K562 (cell line): ENCODE measurements around the gene MYBL2. TPM values are rescaled to one million over a fixed set of nuclear protein-coding genes. Genes with fewer than 3 reads are reported as not detected.

Experiments used
- ATAC-seq: fragments of 200-7000 bp; cut with Tn5 transposase; 3 replicates; pipeline ENCODE4 v1.9.1; 2020; ENCODE audit warnings: moderate library complexity
- BruUV-seq: library from RNA; stranded (reverse); fragments of 400-500 nt; replicated peaks from 2 replicates; lab custom pipeline; 2021; lab: Mats Ljungman, UMichigan
- CTCF ChIA-PET: fragments of 300-600 bp; formaldehyde crosslinking; extraction: SDS; loops from one replicate; lab custom pipeline; 2021; ENCODE audit warnings: low intra/inter-chr PET ratio; lab: Yijun Ruan, JAX
- POLR2A ChIA-PET: fragments of 300-600, 350-650 bp; sonication (Branson Sonifier 250); formaldehyde crosslinking; extraction: SDS; loops from one replicate; lab custom pipeline; 2021; ENCODE audit warnings: antibody characterized with exemption, inconsistent platforms; lab: Yijun Ruan, JAX
- DNase-seq, 4 experiments: peaks; one replicate each; pipeline versions ENCODE4 v3.0.0 to v3.0.0-alpha.2; 2011 to 2018; ENCODE audit warnings: low spot score in 3 of 4, mixed read lengths in 3 of 4; ENCODE audit errors: extremely low read depth in 1 of 4
- FAIRE-seq: peaks from 2 replicates; lab custom pipeline; 2011; peaks lifted over from hg19 to GRCh38; lab: Jason Lieb, UNC
- H2AFZ ChIP-seq: 2 replicates; pipeline ENCODE4 v1.6.0; 2011; ENCODE audit warnings: low read depth, low read length, control low read depth, inconsistent platforms
- H3K27ac ChIP-seq: fragments of 200-600 bp; 3 replicates; pipeline ENCODE4 v1.8.0; 2011; ENCODE audit warnings: low read depth, mild to moderate bottlenecking, control low read depth, inconsistent platforms, low read length, moderate library complexity, mixed read lengths; ENCODE audit errors: extremely low read depth
- H3K27me3 ChIP-seq, 2 experiments: fragments of 300-600 bp in 1 of 2; 2 replicates in 1 of 2; 3 replicates in 1 of 2; pipeline versions ENCODE4 v1.6.0 to v1.8.0; 2011; ENCODE audit warnings: inconsistent platforms in 2 of 2, low read length in 2 of 2, mild to moderate bottlenecking in 1 of 2, mixed read lengths in 1 of 2, moderate library complexity in 1 of 2; ENCODE audit not compliant: control insufficient read depth in 2 of 2, insufficient read depth in 2 of 2
- H3K36me3 ChIP-seq: fragments of 300-600 bp; 3 replicates; pipeline ENCODE4 v1.8.0; 2011; ENCODE audit warnings: mild to moderate bottlenecking, low read length, inconsistent platforms; ENCODE audit not compliant: control insufficient read depth, insufficient read depth
- H3K4me1 ChIP-seq, 2 experiments: fragments of 200-600 bp in 1 of 2; replicated peaks in 1 of 2; 2 replicates in 1 of 2; 3 replicates in 1 of 2; pipeline versions ENCODE4 v1.5.1 to v1.8.0; 2011; ENCODE audit warnings: inconsistent platforms in 2 of 2, low read length in 2 of 2, mild to moderate bottlenecking in 1 of 2, mixed read lengths in 1 of 2, moderate library complexity in 1 of 2; ENCODE audit not compliant: control insufficient read depth in 2 of 2, insufficient read depth in 2 of 2
- H3K4me2 ChIP-seq: 2 replicates; pipeline ENCODE4 v1.6.1; 2011; ENCODE audit warnings: low read length, control low read depth, inconsistent platforms, mixed read lengths; ENCODE audit not compliant: insufficient read depth
- H3K4me3 ChIP-seq: fragments of 200-600 bp; sonication (generic), shearing (Covaris generic); 2 replicates; pipeline ENCODE4 v1.5.1; 2016; ENCODE audit warnings: control low read depth, inconsistent platforms
- H3K79me2 ChIP-seq: fragments of 200-600 bp; 3 replicates; pipeline ENCODE4 v1.8.0; 2011; ENCODE audit warnings: low read length, inconsistent platforms; ENCODE audit not compliant: control insufficient read depth, insufficient read depth
- H3K9ac ChIP-seq, 2 experiments: 2 replicates each; pipeline versions ENCODE4 v1.6.0 to v1.6.1; 2011; ENCODE audit warnings: low read depth in 2 of 2, low read length in 2 of 2, control low read depth in 1 of 2, inconsistent platforms in 1 of 2, mild to moderate bottlenecking in 1 of 2, mixed read lengths in 1 of 2; ENCODE audit not compliant: insufficient read depth in 1 of 2
- H3K9me1 ChIP-seq: one replicate; pipeline ENCODE4 v1.6.0; 2011; ENCODE audit warnings: inconsistent platforms, mild to moderate bottlenecking, low read length, moderate library complexity; ENCODE audit not compliant: control insufficient read depth, insufficient read depth
- H3K9me3 ChIP-seq: replicated peaks from 2 replicates; pipeline ENCODE4 v1.5.1; 2011; ENCODE audit warnings: low read depth, low read length, inconsistent platforms; ENCODE audit not compliant: control insufficient read depth, insufficient read depth
- H4K20me1 ChIP-seq: replicated peaks from 2 replicates; pipeline ENCODE4 v1.6.1; 2011; ENCODE audit warnings: low read length, inconsistent platforms, mixed read lengths; ENCODE audit not compliant: control insufficient read depth, insufficient read depth
- ASH1L ChIP-seq: fragments of 450-650 bp; IDR thresholded peaks from 2 replicates; pipeline ENCODE4 v1.6.1; 2018; ENCODE audit warnings: borderline replicate concordance, mild to moderate bottlenecking, low read depth; ENCODE audit not compliant: partially characterized antibody
- HDAC8 ChIP-seq: fragments of 450-650 bp; IDR thresholded peaks from 2 replicates; pipeline ENCODE4 v1.6.1; 2016; ENCODE audit warnings: mild to moderate bottlenecking, missing genetic modification characterization, moderate library complexity, missing compliant biosample characterization
- HNRNPK ChIP-seq: fragments of 200-400 bp; formaldehyde crosslinking; IDR thresholded peaks from one replicate; pipeline ENCODE4 v1.6.1; 2018; ENCODE audit warnings: mild to moderate bottlenecking, low read depth, low read length; ENCODE audit not compliant: poor library complexity, severe bottlenecking
- HNRNPL ChIP-seq: fragments of 200-400 bp; formaldehyde crosslinking; IDR thresholded peaks from 2 replicates; pipeline ENCODE4 v1.6.1; 2017; ENCODE audit warnings: low read depth, mild to moderate bottlenecking, low read length
- LARP7 ChIP-seq: fragments of 450-650 bp; IDR thresholded peaks from 2 replicates; pipeline ENCODE4 v1.6.1; 2016
- LEF1 ChIP-seq: fragments of 450-650 bp; IDR thresholded peaks from 2 replicates; pipeline ENCODE4 v1.6.1; 2016; ENCODE audit warnings: mild to moderate bottlenecking
- RBFOX2 ChIP-seq: fragments of 200-400 bp; formaldehyde crosslinking; IDR thresholded peaks from 2 replicates; pipeline ENCODE4 v1.6.1; 2017; ENCODE audit warnings: low read depth, mild to moderate bottlenecking, low read length, moderate library complexity
- RBM22 ChIP-seq: fragments of 200-400 bp; formaldehyde crosslinking; IDR thresholded peaks from 2 replicates; pipeline ENCODE4 v1.6.1; 2018; ENCODE audit warnings: low read length, low read depth; ENCODE audit not compliant: poor library complexity, severe bottlenecking
- RBM25 ChIP-seq: fragments of 200-400 bp; formaldehyde crosslinking; IDR thresholded peaks from 2 replicates; pipeline ENCODE4 v1.6.1; 2018; ENCODE audit warnings: low read length, low read depth, moderate library complexity; ENCODE audit not compliant: severe bottlenecking
- SMARCA5 ChIP-seq: fragments of 450-650 bp; IDR thresholded peaks from 2 replicates; pipeline ENCODE4 v1.6.1; 2016
- TARDBP ChIP-seq: fragments of 450-650 bp; IDR thresholded peaks from 2 replicates; pipeline ENCODE4 v1.6.1; 2016
- ZFP91 ChIP-seq: sonication (generic); formaldehyde crosslinking; IDR thresholded peaks from 2 replicates; pipeline ENCODE4 v1.8.0; 2022; ENCODE audit warnings: mild to moderate bottlenecking, missing genetic modification reagents
- ZNF407 ChIP-seq: fragments of 450-650 bp; IDR thresholded peaks from 2 replicates; pipeline ENCODE4 v1.6.1; 2016; ENCODE audit warnings: low read depth
- ZNF644 ChIP-seq: fragments of 200-800 bp; sonication (Bioruptor generic); IDR thresholded peaks from 2 replicates; pipeline ENCODE4 v1.6.1; 2016; ENCODE audit warnings: low read depth, missing genetic modification characterization, missing compliant biosample characterization
- WGBS: fragments of 100-300 bp; shearing (Covaris generic); methylation state at CpG from one replicate; pipeline ENCODE4 v1.1.6; 2016; ENCODE audit warnings: low coverage, mixed read lengths; ENCODE audit not compliant: insufficient coverage; ENCODE audit errors: missing lambda C conversion rate; 5-methylcytosine and 5-hydroxymethylcytosine counted together
- in situ Hi-C: fragments of 300-500 bp; cut with MboI; formaldehyde crosslinking; loops from 4 replicates; pipeline ENCODE4 v1.15.0; 2018; ENCODE audit warnings: inconsistent platforms, mixed read lengths
- intact Hi-C: fragments of 100-400 bp; cut with micrococcal nuclease; formaldehyde crosslinking; loops from 2 replicates; pipeline ENCODE4 v1.14.2; 2022
- polyA plus RNA-seq, 8 experiments: library from polyadenylated mRNA; depleted of rRNA in 4 of 8; stranded (reverse) in 5 of 8; unstranded in 3 of 8; fragments of >200 nt; fragmentation: Nextera tagmentation in 2 of 8; fragmentation: Illumina TruSeq in 1 of 8; extraction: Ambion mirVana in 2 of 8; extraction: Trizol in 1 of 8; gene quantifications; 2 replicates each; pipeline versions ENCODE4 v1.2.1 to v1.2.3, GENCODE V29; 2011 to 2014; ENCODE audit warnings: inconsistent platforms in 1 of 8, missing spikeins in 1 of 8
- total RNA-seq, 7 experiments: library from RNA; depleted of rRNA in 6 of 7; stranded (reverse); fragments of >200 nt in 6 of 7; fragmentation: Illumina TruSeq in 2 of 7; extraction: Trizol in 2 of 7; gene quantifications; 2 replicates each; pipeline versions ENCODE4 v1.2.1 to v1.2.3, GENCODE V29; 2011 to 2021; ENCODE audit warnings: low replicate concordance in 1 of 7

The MYBL2 gene
- total and polyA plus RNA-seq, 9 of the 15 experiments (the other 6 are each of a cell fraction or from before 2014, with no cell fraction given): 4.4 to 169 (median 52.5) TPM

GRCh38 chr20:43723186-43723585, 56.3 kb downstream of the MYBL2 start:
- DNase-seq (no peak), FAIRE-seq (no peak), ATAC-seq (no peak)
- H2AFZ ChIP-seq: no peak overlapping the region
- 0% methylated on average over 3 of the region's 4 CpGs for WGBS
- in situ Hi-C loops: no loop called here
- H3K9me3 ChIP-seq: no peaks in the 10 kb centered on the region
- ChIA-PET POLR2A (interaction anchor here (0.6 kb wide), 1 partner anchor 46 kb away, joined by 4 read pairs; no protein-coding TSS in a partner anchor), CTCF (no interaction called here)
- no peaks in the 10 kb centered on the region for H4K20me1 ChIP-seq
- no peaks in the 10 kb centered on the region for H3K9me1 ChIP-seq
- H3K27me3 ChIP-seq: peaks cover 12 to 15% of the 10 kb centered on the region in 2 experiments; a peak in 3 of 5 replicates
- no peak overlapping the region for H3K4me2 ChIP-seq
- H3K4me1 ChIP-seq: peaks cover 0 to 8% of the 10 kb centered on the region in 2 experiments; a peak in 1 of 5 replicates
- no peak overlapping the region for H3K9ac ChIP-seq
- H3K27ac ChIP-seq: no peak overlapping the region
- H3K36me3 ChIP-seq: no peaks in the 10 kb centered on the region
- no TSS peak for BruUV-seq
- no peak overlapping the region for H3K4me3 ChIP-seq
- no peaks in the 10 kb centered on the region for H3K79me2 ChIP-seq
- intact Hi-C loops: loop anchor here (10.0 kb wide), 1 partner anchor 268 kb away; the partner anchor contains the start of gene SRSF6
- TF ChIP-seq RBM22 (no peak), RBM25 (no peak), ZNF407 (no peak), HDAC8 (no peak), LARP7 (no peak), SMARCA5 (no peak), TARDBP (no peak), LEF1 (no peak), ZNF644 (tag) (no peak), HNRNPL (no peak), ZFP91 (CRISPR knock-in tag) (no peak), RBFOX2 (no peak), HNRNPK (no peak), ASH1L (no peak)
